ENCODE results near the gene AP2A1.

GRCh38 chr19:49838885-49839588, 72.2 kb downstream of the AP2A1 start:
- no peak for TF ChIP-seq CTCF (conservative IDR thresholded peaks at IDR 0.05)
- TF ChIP-seq ZFX (IDR thresholded peaks at IDR 0.05) = no peak
